Activated CD4-positive, alpha-beta T cell treated with anti-CD3 and anti-CD28 coated beads, Interleukin-2, amount 50 U/mL, for 16 hours (primary cell): ENCODE measurements around the gene NCOA7.
"Not testable (repeated sequence)": the region's sequence is repeated elsewhere in the genome, so short reads cannot be mapped to it uniquely, and the experiment has no call there.

Experiments used
- DNase-seq: peaks from one replicate; pipeline ENCODE4 v3.0.0-alpha.2; 2020

The NCOA7 gene

DNA sequence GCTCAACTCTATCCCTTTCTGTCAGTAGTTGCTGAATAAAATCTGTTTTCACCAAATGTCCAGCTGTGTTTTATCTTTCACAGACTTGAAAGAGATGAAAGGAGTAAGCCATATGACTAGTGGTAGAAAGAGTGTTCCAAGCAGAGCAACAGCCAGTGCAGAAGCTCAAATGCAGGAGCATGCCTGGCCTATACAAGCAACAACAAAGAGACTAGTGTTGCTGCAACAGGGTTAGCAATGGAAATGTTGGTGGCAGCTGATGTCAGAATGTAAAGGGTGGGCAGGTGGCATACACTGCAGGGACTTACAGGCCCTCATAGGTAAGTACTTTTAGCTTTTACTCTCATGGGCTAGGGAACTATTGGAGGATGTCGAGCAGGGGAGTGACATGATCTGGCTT, 160.6 kb downstream of the NCOA7 start:
- DNase-seq: no peak

DNA sequence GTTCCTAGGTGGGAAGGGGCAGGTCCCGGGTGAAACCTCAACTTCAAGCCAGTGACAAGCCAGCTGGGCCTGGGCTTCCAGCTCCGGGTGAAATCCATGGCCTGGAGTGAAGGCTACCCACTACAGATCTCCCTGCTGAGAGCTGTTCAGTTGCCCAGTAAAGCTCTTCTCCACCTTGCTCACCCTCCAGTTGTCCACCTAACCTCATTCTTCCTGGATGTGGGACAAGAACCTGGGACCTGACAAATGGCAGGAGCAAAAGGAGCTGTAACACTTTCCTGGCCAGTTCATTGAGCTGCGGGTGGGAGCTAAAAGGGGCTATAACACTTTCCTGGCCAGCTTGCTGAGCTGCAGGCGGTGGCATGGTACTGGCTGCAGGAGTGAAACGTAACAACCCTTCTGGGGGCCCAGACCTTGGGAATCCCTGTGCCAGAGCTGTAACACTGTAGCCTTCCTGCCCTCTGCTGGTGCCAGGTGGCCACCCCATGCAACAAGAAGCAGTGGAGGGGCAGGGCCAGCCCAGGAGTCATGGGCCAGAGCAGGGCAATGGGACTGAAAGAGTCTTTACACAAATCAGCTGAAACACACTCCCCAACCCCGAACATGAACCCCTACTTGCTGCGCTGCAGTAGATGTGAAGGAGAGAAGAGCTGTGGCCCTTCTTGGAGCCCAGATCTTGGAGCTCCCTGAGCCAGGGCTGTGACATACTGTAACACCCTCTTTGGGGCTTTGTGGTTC, 162.2 kb downstream of the NCOA7 start:
- peak; percentile 33 for DNase-seq

GRCh38 chr6:125953502-125953875, 162.7 kb downstream of the NCOA7 start:
- DNase-seq: no peak

GRCh38 chr6:125954735-125955339, 164.1 kb downstream of the NCOA7 start:
- DNase-seq: no peak

GRCh38 chr6:125955973-125956372, 165.2 kb downstream of the NCOA7 start:
- DNase-seq: no peak

- DNase-seq: peak; percentile 98
These were observed 166.0 kb downstream of the NCOA7 start, which contains the start of gene HINT3 for GRCh38 chr6:125956506-125957390. Gene HINT3, plus strand, starts transcription at chr6:125956770. Its CDS starts 208 bp downstream, at chr6:125956978.

- DNase-seq: no peak
These were observed 166.6 kb downstream of the NCOA7 start for GRCh38 chr6:125957391-125957693.

DNA sequence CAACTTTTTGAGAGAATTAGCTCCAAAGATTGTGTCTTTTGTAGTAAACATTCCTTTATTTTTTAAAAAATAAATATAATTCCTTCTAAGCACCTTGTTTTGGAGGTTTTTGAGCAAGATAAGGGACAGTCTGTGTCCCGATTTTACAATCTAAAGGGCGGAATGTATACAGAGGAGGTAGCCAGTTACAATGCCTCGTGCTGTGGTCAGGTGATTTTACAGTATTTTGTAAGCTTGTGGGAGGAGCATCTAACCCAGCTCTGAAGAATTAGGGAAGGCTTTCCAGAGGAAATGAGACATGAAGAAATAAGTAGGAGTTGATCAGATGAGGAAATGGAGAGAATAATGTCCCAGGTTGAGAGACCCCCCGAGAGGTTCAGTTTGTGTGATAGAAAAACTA, 167.1 kb downstream of the NCOA7 start:
- DNase-seq: no peak

DNA sequence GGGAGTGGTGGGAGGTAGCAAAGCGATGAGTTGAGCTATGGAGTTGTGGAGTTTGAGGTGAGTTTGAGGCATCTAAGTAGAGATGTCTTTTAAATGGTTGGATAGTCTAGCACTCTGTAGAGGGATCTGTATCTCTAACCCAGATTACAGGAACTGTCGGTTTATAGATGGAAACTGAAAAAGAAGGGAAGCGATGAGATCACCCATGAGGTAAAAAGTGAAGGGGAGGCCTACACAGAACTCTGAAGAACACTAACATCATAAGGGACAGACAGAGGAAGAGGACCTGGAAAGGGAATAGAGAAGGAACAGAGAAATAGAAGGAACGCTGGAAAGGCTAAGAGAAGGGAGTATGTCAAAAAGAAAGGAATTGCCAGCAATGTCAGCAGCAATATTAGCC, 168.3 kb downstream of the NCOA7 start:
- no peak for DNase-seq

DNA sequence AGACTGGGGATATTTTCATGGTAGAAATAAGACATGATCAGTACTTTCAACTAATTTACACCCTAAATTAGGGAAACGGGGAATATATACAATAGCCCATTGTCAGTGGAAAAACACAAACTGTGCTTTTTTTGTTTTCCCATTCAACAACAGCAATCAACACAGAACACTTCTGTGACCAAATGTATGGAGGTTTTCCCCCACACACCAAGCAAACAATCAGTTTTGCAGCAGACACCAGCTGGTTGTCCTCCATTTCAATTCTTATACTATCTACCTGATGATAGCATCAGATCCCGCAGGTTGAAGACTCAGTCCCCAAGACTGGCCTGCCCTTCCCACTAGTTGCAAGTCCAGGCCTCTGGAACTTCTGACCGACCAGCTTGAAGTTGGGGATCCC, 170.4 kb downstream of the NCOA7 start:
- DNase-seq: no peak

- DNase-seq: no peak
These were observed 172.2 kb downstream of the NCOA7 start for GRCh38 chr6:125962900-125963497.

- no peak for DNase-seq
These were observed 173.1 kb downstream of the NCOA7 start for GRCh38 chr6:125963817-125964216.

DNA sequence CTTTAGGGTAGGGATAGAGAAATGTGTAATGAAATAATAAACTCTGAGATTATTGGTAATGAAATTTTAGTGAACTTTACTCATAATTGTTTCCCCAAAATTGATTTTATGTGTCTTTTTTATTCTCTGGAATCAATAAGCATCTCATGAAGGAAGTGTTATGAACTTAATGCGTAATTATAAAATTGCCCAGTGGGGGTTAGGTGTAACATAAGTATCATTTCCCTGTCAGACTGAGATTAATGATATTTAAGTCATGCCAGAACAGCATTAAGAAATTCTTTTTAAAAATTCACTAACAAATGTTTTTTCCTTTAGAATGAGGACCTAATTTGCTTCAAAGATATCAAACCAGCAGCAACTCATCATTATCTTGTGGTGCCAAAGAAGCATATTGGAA, 175.8 kb downstream of the NCOA7 start:
- DNase-seq: no peak

GRCh38 chr6:125968493-125968892, 177.7 kb downstream of the NCOA7 start:
- DNase-seq: no peak

DNA sequence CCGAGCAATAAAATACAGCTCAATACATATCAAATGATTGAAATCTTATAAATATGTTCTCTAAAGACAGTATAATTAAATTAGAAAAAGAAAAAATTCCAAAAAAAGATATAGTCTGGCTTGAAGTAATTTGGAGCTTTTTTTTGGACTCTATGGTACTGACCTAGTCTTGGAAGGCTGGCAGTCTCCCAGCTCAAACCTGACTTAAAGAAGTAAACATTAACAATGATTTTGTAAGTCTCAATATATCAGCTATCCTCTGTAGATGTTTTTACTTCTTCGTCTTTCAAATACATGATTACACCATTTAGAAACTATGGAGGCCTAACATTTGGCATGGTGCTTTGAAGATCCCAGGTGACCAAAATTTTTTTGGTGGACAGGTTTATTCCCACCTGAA, 180.0 kb downstream of the NCOA7 start:
- no peak for DNase-seq

DNA sequence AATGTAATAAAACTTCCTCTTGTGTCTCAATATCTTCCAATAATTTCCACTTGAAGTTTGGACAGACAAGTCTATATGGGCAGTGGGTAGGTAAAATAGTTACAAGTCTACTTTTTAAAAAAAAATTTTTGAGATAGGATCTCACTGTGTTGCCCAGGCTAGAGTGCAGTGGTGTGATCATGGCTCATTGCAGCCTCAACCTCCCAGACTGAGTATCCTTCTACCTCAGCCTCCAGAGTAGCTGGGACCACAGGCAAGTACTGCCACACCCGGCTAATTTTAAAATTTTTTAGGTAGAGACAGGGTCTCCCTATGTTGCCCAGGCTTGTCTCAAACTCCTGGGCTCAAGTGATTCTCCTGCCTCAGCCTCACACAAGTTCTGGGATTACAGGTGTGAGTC, 181.7 kb downstream of the NCOA7 start:
- not testable (repeated sequence) for DNase-seq

DNA sequence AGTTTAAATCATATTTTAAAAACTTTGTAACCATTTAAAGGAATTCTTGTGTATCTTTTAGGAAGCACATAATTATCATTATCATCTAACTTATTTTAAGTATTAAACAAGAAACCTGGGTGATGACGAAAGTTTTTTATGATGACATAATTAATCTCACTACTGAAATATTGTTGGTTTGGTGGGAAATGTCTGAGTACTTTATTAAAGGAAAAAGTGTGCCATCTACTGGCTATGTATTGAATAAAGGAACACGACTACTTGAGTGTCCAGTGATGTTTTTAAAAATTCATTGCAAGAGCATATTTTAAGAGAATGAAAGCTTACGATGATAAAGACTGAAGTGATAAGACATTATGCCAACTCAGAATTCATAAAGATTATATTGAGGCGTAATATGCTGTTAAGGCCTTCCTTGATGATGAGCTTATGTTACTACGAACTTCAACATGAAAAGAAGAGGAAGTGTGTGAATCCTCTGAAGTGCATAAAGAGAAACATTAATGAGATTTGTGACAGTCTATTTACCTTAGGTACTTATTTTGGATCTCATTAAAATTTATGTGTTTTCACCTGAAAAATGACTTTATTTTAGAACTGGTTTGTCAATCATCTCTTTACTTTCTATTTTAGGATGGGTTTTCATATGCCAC, 183.6 kb downstream of the NCOA7 start:
- DNase-seq: peak; percentile 60

DNA sequence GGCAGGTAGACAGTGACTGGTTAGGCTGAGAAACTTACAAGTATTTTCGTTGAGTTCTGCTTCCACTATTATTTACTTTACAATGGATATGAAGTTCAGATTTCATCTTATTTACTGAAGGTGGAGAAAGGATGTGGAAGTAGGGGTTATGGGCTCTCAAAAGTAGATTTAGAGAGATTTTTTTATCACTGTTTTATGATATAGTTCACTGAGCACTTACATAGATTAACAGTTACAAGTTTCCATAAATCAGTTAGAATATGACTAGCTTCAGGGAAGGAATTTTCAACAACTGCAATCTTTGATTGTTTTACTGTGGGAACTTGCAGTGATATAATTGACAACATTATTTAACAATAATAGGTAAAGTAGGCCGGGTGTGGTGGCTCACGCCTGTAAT, 188.3 kb downstream of the NCOA7 start:
- no peak for DNase-seq
